CD4-positive, alpha-beta T cell treated with Interferon gamma for 1 hour (primary cell): Measurements from ENCODE around the gene OSTF1.

Experiments used
- DNase-seq: peaks from one replicate; pipeline ENCODE4 v3.0.0-alpha.2; 2020

OSTF1 gene

GRCh38 chr9:75123696-75124095 is 35.4 kb downstream of the OSTF1 start:
- no peak for DNase-seq

DNA sequence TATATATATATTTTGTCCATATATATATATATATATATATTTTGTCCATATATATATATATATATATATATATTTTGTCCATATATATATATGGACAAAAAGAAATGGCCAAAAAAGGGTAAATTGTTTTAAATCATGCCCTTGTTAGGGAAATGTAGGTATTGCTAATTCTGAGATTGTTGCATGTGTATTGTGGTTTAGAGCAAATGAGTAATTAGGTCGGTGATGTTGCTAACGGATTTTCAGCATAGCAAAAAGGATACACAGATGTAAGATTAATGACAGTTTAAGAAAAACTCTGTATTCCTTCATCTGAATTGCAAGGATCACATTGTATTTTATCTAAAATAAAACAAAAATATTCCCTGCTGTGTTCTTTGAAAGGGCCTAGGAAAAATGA is 40.2 kb downstream of the OSTF1 start:
- no peak for DNase-seq

DNA sequence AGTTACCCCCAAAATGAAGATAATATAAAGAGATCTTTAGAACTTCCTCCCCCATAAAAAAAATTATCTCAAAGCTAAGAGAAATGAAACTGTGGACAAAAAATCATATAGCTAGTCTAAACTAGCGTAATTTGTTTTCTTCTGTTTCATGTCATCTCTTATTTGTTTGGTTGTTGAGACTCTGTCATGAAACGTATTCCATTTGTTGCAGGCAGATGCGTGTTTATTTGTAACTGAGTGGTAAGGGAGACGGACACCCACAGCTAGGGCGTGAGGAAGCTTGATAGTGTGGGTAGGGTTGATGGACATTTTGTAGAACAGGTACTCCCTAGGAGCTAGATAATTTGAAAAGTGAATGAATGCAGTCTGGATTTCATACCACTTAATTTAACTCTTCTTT is 41.9 kb downstream of the OSTF1 start:
- no peak for DNase-seq

DNA sequence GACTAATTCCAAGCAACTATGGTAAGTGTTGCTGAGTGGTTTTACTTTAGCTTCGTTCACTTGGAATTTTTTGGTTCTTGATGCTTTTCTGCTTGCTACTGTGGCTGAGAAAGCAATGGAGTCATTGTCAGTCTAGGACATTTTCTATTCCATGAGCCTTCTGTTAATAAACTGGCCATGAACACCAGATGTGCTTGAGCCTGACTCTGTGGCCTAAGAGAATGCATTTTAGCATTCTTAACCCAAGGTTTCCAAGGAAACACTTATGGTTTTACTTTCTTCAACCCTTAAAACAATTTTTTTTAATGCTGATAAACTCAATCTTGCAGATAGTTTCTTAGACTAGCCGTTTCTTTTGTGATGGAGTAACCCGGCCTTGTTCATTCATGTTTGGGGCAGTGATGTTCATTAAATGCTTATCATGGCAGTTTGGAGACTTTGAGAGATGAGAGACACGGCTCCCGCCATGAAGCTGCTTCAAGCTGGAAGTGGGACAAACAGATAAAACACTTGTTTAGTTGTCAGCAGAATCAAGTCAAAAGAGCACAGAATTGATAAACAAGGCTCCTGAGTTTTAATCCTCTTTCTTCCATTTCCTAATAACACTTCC is 42.4 kb downstream of the OSTF1 start:
- DNase-seq: no peak

DNA sequence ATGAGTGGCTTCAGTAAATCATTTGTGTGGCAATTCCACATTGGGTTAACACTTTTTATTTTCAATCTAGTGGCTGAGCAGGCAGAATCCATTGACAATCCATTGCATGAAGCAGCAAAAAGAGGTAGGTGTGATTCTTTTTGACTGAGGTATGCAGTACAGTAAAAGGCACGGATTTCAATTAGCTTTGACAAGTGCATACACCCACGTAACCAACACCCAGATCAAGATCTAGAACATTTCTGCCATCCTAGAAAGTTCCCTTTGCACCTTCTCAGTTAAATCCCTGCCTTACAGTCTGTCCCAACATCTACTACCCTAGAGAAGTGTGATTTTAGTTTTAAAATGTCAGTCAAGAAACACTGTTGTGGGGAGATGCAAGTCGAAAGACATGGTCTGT is 43.4 kb downstream of the OSTF1 start:
- DNase-seq: no peak

- DNase-seq: no peak
Observed at GRCh38 chr9:75132244-75132643, 43.9 kb downstream of the OSTF1 start.

- DNase-seq: no peak
Observed at GRCh38 chr9:75133396-75133795, 45.1 kb downstream of the OSTF1 start.

DNA sequence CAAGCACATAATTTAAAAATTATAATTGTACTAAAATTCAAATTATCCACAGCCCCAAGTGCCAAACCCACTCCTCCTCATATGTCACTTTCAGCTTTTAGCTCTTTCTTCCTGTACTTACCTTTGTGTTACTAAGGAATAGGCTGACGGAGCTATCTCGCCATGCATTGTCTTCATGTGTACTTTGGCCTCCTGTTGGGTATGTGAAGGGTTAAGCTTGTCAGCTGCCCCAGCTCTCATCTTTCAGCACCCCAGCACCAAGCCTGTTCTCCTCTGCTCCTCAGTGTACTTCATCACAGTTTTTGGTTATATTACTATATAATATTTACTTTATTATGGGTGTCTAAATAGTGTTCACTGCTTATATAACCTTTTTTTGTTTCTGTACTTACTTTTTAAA is 46.2 kb downstream of the OSTF1 start:
- no peak for DNase-seq

DNA sequence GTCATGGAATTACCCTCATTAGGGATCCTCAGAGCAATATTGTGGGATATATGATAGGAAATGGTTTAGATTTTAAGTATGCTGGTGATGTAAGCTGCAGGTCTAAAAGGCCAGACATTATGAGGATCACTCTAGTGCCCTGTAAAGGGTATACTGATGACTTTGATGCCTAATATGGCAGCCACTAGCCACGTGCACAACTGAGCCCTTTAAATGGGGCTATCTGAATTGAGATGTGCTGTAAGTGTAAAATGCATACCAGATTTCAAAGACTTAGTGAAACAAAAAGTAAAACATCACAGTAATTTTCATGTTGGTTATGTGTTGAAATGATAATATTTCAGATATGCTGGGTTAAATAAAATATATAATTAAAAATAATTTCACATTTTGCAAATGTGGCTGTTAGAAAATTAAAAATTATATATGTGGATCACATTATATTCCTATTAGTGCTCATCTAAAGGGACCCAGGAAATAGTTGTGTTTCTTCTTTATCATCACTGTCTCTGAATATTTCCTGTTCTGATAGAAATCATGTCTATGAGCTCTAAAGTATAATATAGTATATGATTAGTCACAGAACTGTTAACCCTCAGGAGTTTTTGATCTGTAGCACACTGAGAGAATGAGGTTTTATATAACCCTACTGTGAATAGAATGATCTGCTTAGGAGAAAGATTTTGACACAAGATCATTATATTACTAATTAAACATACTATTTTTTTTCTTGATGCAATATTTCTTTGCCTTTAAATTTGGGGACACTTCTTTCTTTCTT is 50.1 kb downstream of the OSTF1 start:
- DNase-seq: no peak

GRCh38 chr9:75139201-75139600 is 50.9 kb downstream of the OSTF1 start:
- DNase-seq: no peak

GRCh38 chr9:75140261-75140660 is 51.9 kb downstream of the OSTF1 start:
- no peak for DNase-seq

DNA sequence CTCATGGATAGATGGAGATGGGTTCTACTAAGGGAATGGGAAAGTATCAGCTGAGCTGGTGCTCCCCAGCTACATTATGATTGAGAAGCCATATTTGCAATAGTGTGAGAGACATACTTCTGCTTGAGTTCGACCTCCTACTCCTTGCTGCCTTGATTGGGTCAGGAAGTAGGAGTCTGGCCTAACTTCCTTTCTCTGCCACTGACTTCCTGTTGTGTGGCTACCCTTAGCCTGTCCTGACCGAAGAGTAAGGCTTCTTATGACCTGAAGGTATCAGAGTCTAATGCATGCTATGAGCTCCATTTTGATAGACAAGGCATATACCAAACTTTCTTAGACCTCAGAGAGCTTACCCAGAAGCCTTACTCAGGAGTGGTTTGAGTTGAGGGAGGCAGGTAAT is 53.9 kb downstream of the OSTF1 start:
- peak; percentile 7 for DNase-seq

DNA sequence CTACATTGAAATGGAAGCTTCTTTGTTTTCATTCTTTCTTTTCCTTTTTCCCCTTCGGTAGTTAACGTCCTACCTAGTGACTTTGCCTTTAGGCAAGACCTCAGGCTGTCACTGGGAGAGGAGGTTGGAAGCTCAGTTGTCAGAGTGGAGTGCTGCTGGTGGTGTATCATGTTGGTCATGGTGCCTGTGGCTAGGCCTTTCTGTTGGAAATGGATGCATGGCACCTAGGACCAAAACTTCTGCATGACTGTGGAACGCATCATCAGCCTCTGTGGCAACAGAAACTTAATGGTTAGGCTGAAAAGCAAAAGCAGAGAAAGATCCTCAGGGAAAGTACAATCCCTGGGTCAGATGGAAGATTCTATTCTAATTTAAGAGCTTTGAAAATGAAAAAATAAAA is 57.9 kb downstream of the OSTF1 start:
- no peak for DNase-seq

- no peak for DNase-seq
Observed at GRCh38 chr9:75147638-75148037, 59.3 kb downstream of the OSTF1 start.

DNA sequence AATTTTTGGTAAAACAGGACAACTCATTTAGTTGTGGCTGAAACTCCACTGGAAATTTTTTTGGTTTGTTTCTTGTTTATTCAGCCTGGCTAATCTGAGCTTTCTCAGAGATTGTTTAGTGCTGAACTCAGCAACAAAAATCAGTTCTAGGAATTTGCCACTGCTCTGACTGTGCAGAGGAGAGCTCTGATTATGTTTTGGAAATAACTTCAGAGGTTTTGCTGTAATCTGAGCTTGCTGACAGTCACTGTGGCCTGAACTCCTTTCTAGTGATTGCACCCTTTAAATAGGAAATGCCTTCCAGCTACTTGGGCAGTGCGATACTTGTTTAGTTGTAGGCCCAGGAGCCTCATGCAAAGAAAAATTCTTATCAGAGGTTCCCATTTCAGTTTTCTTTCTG is 60.2 kb downstream of the OSTF1 start:
- DNase-seq: no peak

DNA sequence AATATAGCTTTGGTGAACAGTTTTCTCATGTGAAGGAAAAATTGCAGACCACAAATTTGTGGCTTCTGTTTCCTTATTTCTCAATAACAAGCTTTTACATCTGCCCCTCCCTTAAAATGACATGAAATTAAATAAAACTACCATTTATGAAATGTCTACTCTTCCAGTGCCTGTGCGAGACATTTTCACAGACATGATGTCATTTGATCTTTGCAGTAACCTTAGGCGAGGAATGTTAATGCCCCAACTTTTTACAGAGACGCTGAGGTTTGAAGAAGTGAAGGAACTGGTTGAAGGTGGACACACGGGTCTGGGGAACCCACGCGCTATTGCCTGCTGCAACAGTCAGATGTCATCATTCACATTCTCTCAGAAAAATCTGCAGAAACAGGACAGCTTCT is 61.5 kb downstream of the OSTF1 start:
- no peak for DNase-seq

GRCh38 chr9:75150512-75150911 is 62.2 kb downstream of the OSTF1 start:
- DNase-seq: no peak

DNA sequence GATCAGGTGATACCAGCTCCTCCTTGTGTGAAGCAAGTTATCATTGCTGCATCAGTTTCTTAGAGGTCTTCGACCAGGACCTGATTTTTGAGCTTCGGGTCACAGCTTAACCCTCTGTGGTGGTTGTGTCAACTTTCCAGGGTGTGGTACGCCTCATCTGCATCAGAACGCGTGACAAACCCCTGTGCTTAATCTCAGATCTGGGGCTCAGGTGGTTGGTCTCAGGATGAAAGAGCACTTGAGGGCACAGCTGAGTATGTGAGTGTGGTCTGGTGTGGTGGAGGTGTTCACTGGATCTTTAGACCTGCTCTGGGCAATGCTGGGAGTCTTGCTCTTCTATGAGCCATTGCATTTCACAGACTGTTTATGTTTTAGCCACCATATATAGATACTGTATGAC is 64.1 kb downstream of the OSTF1 start:
- DNase-seq: peak; percentile 36

DNA sequence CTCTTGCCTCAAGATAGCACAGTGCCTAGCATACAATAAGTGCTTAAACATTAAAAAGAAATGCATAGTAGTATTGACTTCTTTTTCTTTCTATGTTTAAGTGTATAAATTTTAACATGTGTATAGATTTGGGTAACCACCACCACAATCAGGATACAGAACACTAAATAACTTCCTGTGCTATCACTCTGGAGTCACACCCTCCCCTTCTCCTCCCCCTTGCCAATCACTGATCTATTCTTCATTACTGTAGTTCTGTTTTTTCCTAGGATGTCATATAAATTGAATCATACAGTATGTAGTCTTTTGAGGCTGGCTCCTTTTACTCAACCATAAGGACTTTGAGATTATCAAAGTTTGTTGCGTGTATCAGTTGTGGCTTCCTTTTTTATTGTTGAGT is 68.5 kb downstream of the OSTF1 start:
- no peak for DNase-seq

GRCh38 chr9:75161116-75161857 is 73.0 kb downstream of the OSTF1 start:
- DNase-seq: no peak

GRCh38 chr9:75163764-75164163 is 75.5 kb downstream of the OSTF1 start:
- DNase-seq: no peak

- DNase-seq: no peak
Observed at GRCh38 chr9:75164573-75164972, 76.3 kb downstream of the OSTF1 start.

GRCh38 chr9:75167281-75167680 is 79.0 kb downstream of the OSTF1 start:
- no peak for DNase-seq
